IMR-90 (cell line): ENCODE results near the gene GPC4. TPM values are rescaled to one million over a fixed set of nuclear protein-coding genes. Genes with fewer than 3 reads are reported as not detected.

Source experiments
- ATAC-seq: fragments of 200-7000 bp; cut with Tn5 transposase; 2 replicates; pipeline ENCODE4 v1.9.1; 2020; ENCODE audit warnings: low read depth, mild to moderate bottlenecking, moderate library complexity
- BruUV-seq: library from RNA; stranded (reverse); fragments of 400-500 nt; replicated peaks from 2 replicates; lab custom pipeline; 2021; lab: Mats Ljungman, UMichigan
- CTCF ChIA-PET: fragments of 300-600 bp; formaldehyde crosslinking; extraction: SDS; loops from one replicate; lab custom pipeline; 2021; ENCODE audit warnings: antibody characterized with exemption; lab: Yijun Ruan, JAX
- POLR2A ChIA-PET: fragments of 300-600 bp; sonication (Branson Sonifier 250); formaldehyde crosslinking; loops from one replicate; lab custom pipeline; 2022; ENCODE audit warnings: antibody characterized with exemption; ENCODE audit not compliant: unreplicated experiment; lab: Charles Lee
- DNase-seq: peaks from one replicate; pipeline ENCODE4 v3.0.0; 2013
- H2AFZ ChIP-seq: replicated peaks from 2 replicates; pipeline ENCODE3; 2013; ENCODE audit warnings: low read length, mild to moderate bottlenecking; ENCODE audit not compliant: poor library complexity
- H2AK5ac ChIP-seq: 2 replicates; pipeline ENCODE4 v1.6.1; 2013; ENCODE audit warnings: low read depth, low read length, inconsistent platforms
- H2AK9ac ChIP-seq: replicated peaks from 2 replicates; pipeline ENCODE3; 2013; ENCODE audit warnings: mild to moderate bottlenecking, low read depth, low read length, moderate library complexity; ENCODE audit not compliant: poor library complexity
- H2BK120ac ChIP-seq: 2 replicates; pipeline ENCODE4 v1.6.1; 2013; ENCODE audit warnings: low read depth, low read length, inconsistent platforms
- H2BK15ac ChIP-seq: 3 replicates; pipeline ENCODE4 v1.6.1; 2013; ENCODE audit warnings: low read depth, low read length, inconsistent platforms
- H2BK20ac ChIP-seq: 2 replicates; pipeline ENCODE4 v1.6.1; 2013; ENCODE audit warnings: low read depth, mild to moderate bottlenecking, inconsistent platforms, low read length, moderate library complexity
- H2BK5ac ChIP-seq: 2 replicates; pipeline ENCODE4 v1.6.1; 2013; ENCODE audit warnings: mild to moderate bottlenecking, low read depth, low read length, inconsistent platforms; ENCODE audit not compliant: poor library complexity, severe bottlenecking
- H3K14ac ChIP-seq: replicated peaks from 2 replicates; pipeline ENCODE4 v1.6.1; 2013; ENCODE audit warnings: low read depth, low read length, inconsistent platforms
- H3K18ac ChIP-seq: 2 replicates; pipeline ENCODE4 v1.6.1; 2013; ENCODE audit warnings: low read depth, low read length, control low read depth
- H3K23ac ChIP-seq: 2 replicates; pipeline ENCODE4 v1.6.1; 2013; ENCODE audit warnings: low read depth, low read length, inconsistent platforms
- H3K27ac ChIP-seq: 2 replicates; pipeline ENCODE4 v1.5.1; 2013; ENCODE audit warnings: mild to moderate bottlenecking, control low read depth, low read length; ENCODE audit not compliant: insufficient read depth
- H3K27me3 ChIP-seq: 2 replicates; pipeline ENCODE4 v1.6.1; 2013; ENCODE audit warnings: low read length; ENCODE audit not compliant: control insufficient read depth, insufficient read depth
- H3K36me3 ChIP-seq: 2 replicates; pipeline ENCODE4 v1.6.1; 2013; ENCODE audit warnings: low read length, mixed read lengths; ENCODE audit not compliant: control insufficient read depth, insufficient read depth
- H3K4ac ChIP-seq: 2 replicates; pipeline ENCODE4 v1.6.1; 2013; ENCODE audit warnings: low read depth, low read length, inconsistent platforms
- H3K4me1 ChIP-seq: 2 replicates; pipeline ENCODE4 v1.6.1; 2013; ENCODE audit warnings: low read length, mixed read lengths; ENCODE audit not compliant: control insufficient read depth, insufficient read depth
- H3K4me2 ChIP-seq: 2 replicates; pipeline ENCODE4 v1.6.1; 2013; ENCODE audit warnings: low read depth, mild to moderate bottlenecking, control low read depth, low read length, moderate library complexity
- H3K4me3 ChIP-seq: 2 replicates; pipeline ENCODE4 v1.5.1; 2013; ENCODE audit warnings: low read depth, mild to moderate bottlenecking, control low read depth, low read length, moderate library complexity; ENCODE audit not compliant: insufficient read depth
- H3K56ac ChIP-seq: 2 replicates; pipeline ENCODE4 v1.6.1; 2013; ENCODE audit warnings: low read length, inconsistent platforms; ENCODE audit not compliant: insufficient read depth; ENCODE audit errors: extremely low read depth
- H3K79me1 ChIP-seq, 2 experiments: 2 replicates each; pipeline ENCODE4 v1.6.1; 2013; ENCODE audit warnings: low read length in 2 of 2, inconsistent platforms in 1 of 2, low read depth in 1 of 2
- H3K9ac ChIP-seq: 2 replicates; pipeline ENCODE4 v1.6.1; 2013; ENCODE audit warnings: low read depth, low read length, control low read depth
- H3K9me1 ChIP-seq: 2 replicates; pipeline ENCODE4 v1.6.1; 2013; ENCODE audit warnings: low read length, inconsistent platforms; ENCODE audit not compliant: insufficient read depth
- H3K9me3 ChIP-seq: 2 replicates; pipeline ENCODE4 v1.6.1; 2013; ENCODE audit warnings: low read length; ENCODE audit not compliant: control insufficient read depth, insufficient read depth
- H4K20me1 ChIP-seq: 2 replicates; pipeline ENCODE4 v1.6.1; 2013; ENCODE audit warnings: low read length, inconsistent platforms; ENCODE audit not compliant: insufficient read depth
- H4K5ac ChIP-seq: 2 replicates; pipeline ENCODE4 v1.6.1; 2013; ENCODE audit warnings: mild to moderate bottlenecking, low read depth, low read length, control low read depth
- H4K8ac ChIP-seq, 2 experiments: 2 replicates each; pipeline ENCODE4 v1.6.1; 2013; ENCODE audit warnings: low read depth in 2 of 2, low read length in 2 of 2, control low read depth in 1 of 2, inconsistent platforms in 1 of 2
- H4K91ac ChIP-seq: 2 replicates; pipeline ENCODE4 v1.6.1; 2013; ENCODE audit warnings: low read depth, low read length, inconsistent platforms; ENCODE audit not compliant: insufficient read depth
- BHLHE40 ChIP-seq: fragments of 150-350 bp; IDR thresholded peaks from 2 replicates; pipeline ENCODE4 v1.6.1; 2016; ENCODE audit warnings: mild to moderate bottlenecking, low read depth, low read length
- CEBPB ChIP-seq: IDR thresholded peaks from 2 replicates; pipeline ENCODE4 v1.6.1; 2012; ENCODE audit warnings: low read depth, low read length, improper control_type of control experiment
- CHD1 ChIP-seq: IDR thresholded peaks from 2 replicates; pipeline ENCODE4 v1.6.1; 2012; ENCODE audit warnings: low read depth, low read length, improper control_type of control experiment
- FOS ChIP-seq: fragments of 150-350 bp; IDR thresholded peaks from 2 replicates; pipeline ENCODE4 v1.6.1; 2016; ENCODE audit warnings: low read depth, low read length
- MAFK ChIP-seq: IDR thresholded peaks from 2 replicates; pipeline ENCODE4 v1.6.1; 2012; ENCODE audit warnings: low read depth, low read length, improper control_type of control experiment
- MAZ ChIP-seq: IDR thresholded peaks from 2 replicates; pipeline ENCODE4 v1.6.1; 2012; ENCODE audit warnings: low read depth, mild to moderate bottlenecking, low read length, improper control_type of control experiment, moderate library complexity, borderline replicate concordance
- MXI1 ChIP-seq: IDR thresholded peaks from 2 replicates; pipeline ENCODE4 v1.6.1; 2012; ENCODE audit warnings: low read depth, mild to moderate bottlenecking, low read length, moderate library complexity, borderline replicate concordance
- NFE2L2 ChIP-seq: fragments of 150-350 bp; IDR thresholded peaks from 2 replicates; pipeline ENCODE4 v1.6.1; 2016; ENCODE audit warnings: low read depth, mild to moderate bottlenecking, low read length
- POLR2A ChIP-seq: IDR thresholded peaks from 2 replicates; pipeline ENCODE4 v1.6.1; 2012; ENCODE audit warnings: mild to moderate bottlenecking, low read depth, low read length
- RAD21 ChIP-seq: IDR thresholded peaks from 2 replicates; pipeline ENCODE4 v1.6.1; 2012; ENCODE audit warnings: low read length, improper control_type of control experiment
- RCOR1 ChIP-seq: IDR thresholded peaks from 2 replicates; pipeline ENCODE4 v1.6.1; 2012; ENCODE audit warnings: mild to moderate bottlenecking, low read length, improper control_type of control experiment; ENCODE audit not compliant: insufficient replicate concordance
- RFX5 ChIP-seq: IDR thresholded peaks from 2 replicates; pipeline ENCODE4 v1.8.0; 2012; ENCODE audit warnings: low read depth, mild to moderate bottlenecking, low read length, moderate library complexity
- SMC3 ChIP-seq: fragments of 150-350 bp; IDR thresholded peaks from 2 replicates; pipeline ENCODE4 v1.6.1; 2016; ENCODE audit warnings: low read depth, mild to moderate bottlenecking, antibody characterized with exemption, low read length, moderate library complexity
- WGBS, 2 experiments: methylation state at CpG; one replicate each; pipeline versions ENCODE4 v1.1.5 to v1.1.7; 2013; ENCODE audit warnings: missing lambda C conversion rate in 2 of 2; ENCODE audit not compliant: insufficient read length in 1 of 2; ENCODE audit errors: extremely low coverage in 2 of 2; 5-methylcytosine and 5-hydroxymethylcytosine counted together
- dilution Hi-C: fragments of 300-500 bp; cut with HindIII; formaldehyde crosslinking; loops from one replicate; pipeline ENCODE4 v1.14.3; 2018; ENCODE audit warnings: low sequenced_read_pairs; ENCODE audit not compliant: unreplicated experiment
- in situ Hi-C: fragments of 300-500 bp; cut with MboI; formaldehyde crosslinking; loops from 3 replicates; pipeline ENCODE4 v1.14.3; 2019; ENCODE audit warnings: low sequenced_read_pairs, inconsistent platforms, mixed read lengths
- intact Hi-C: fragments of 100-400 bp; cut with micrococcal nuclease; formaldehyde crosslinking; loops from 2 replicates; pipeline ENCODE4 v1.10.0; 2022
- polyA plus RNA-seq, 3 experiments: library from polyadenylated mRNA; depleted of rRNA; stranded (reverse); fragments of >200 nt; gene quantifications; 2 replicates each; pipeline ENCODE4 v1.2.3, GENCODE V29; 2012; ENCODE audit warnings: low replicate concordance in 1 of 3
- total RNA-seq: library from RNA; depleted of rRNA; stranded (reverse); fragments of >200 nt; gene quantifications from 2 replicates; pipeline ENCODE4 v1.2.3, GENCODE V29; 2012
- TF ChIP-seq, protein P1 (sequence below): fragments of 150-350 bp; IDR thresholded peaks from 2 replicates; pipeline ENCODE4 v1.6.1; 2016; ENCODE audit warnings: low read depth, mild to moderate bottlenecking, low read length, moderate library complexity, borderline replicate concordance
- TF ChIP-seq, protein P2 (sequence below): conservative IDR thresholded peaks from 2 replicates; pipeline ENCODE4 v1.5.1; 2012; ENCODE audit warnings: mild to moderate bottlenecking, low read depth, low read length, improper control_type of control experiment
- TF ChIP-seq, protein P3 (sequence below): fragments of 150-350 bp; IDR thresholded peaks from 2 replicates; pipeline ENCODE4 v1.6.1; 2017; ENCODE audit warnings: mild to moderate bottlenecking, antibody characterized with exemption, low read length, low read depth

GPC4 gene
- total and polyA plus RNA-seq, 2 of the 4 experiments (the other 2 are of a cell fraction): 0.54 to 1.6 TPM

DNA sequence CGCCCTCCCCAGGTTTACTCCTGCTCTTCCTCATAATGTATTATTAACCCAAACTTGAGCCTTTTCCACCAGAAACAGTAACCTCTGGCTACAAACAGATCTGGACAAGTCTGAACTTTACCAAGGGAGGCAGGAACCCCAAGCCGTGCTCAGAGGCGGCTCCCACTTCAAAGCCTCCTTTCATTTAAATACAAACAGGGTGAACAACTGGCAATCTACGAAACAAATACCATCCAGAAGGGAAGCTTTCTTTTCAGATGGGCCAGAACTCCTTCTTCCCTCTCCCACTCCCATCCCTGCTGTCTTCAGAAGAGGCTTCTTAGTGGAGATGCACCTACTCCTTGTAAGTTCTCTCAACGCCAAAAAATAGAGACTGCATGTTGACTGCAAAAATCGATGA, 2.1 kb upstream of the GPC4 start:
- no peaks in the 10 kb centered on the region for H3K36me3 ChIP-seq
- no peaks in the 10 kb centered on the region; the same call in 1 of the 2 replicates for H4K20me1 ChIP-seq
- 29% methylated on average over 1 of the region's 6 CpGs; no CpG with 5 or more reads in 1 of the 2 experiments for WGBS, 2 experiments
- H4K5ac ChIP-seq: no peak overlapping the region
- H3K4me2 ChIP-seq: no peak overlapping the region
- H3K79me1 ChIP-seq: no peaks in the 10 kb centered on the region
- H3K23ac ChIP-seq: no peak overlapping the region
- no peak overlapping the region for H4K8ac ChIP-seq
- no peak overlapping the region for H3K27ac ChIP-seq
- no peak overlapping the region for H2BK120ac ChIP-seq
- DNase-seq (no peak), ATAC-seq (no peak)
- H3K9me3 ChIP-seq: no peaks in the 10 kb centered on the region
- H3K18ac ChIP-seq: no peak overlapping the region
- peaks cover 16% of the 10 kb centered on the region for H3K27me3 ChIP-seq
- no peak overlapping the region for H2AK5ac ChIP-seq
- H2BK15ac ChIP-seq: no peak overlapping the region
- no peak overlapping the region for H4K91ac ChIP-seq
- intact Hi-C loops: loop anchor here (10.0 kb wide), 1 partner anchor 247 kb away; no protein-coding TSS in a partner anchor
- H3K14ac ChIP-seq: no peak overlapping the region
- in situ Hi-C loops: no loop called here
- ChIA-PET CTCF (no interaction called here), POLR2A (no interaction called here)
- H3K9ac ChIP-seq: no peak overlapping the region
- no peak for TF ChIP-seq BHLHE40
- no peak for TF ChIP-seq FOS
- TF ChIP-seq SMC3: no peak
- no peak for TF ChIP-seq MAFK
- no peak for TF ChIP-seq RCOR1
- TF ChIP-seq NFE2L2: no peak
- TF ChIP-seq, protein P1, sequence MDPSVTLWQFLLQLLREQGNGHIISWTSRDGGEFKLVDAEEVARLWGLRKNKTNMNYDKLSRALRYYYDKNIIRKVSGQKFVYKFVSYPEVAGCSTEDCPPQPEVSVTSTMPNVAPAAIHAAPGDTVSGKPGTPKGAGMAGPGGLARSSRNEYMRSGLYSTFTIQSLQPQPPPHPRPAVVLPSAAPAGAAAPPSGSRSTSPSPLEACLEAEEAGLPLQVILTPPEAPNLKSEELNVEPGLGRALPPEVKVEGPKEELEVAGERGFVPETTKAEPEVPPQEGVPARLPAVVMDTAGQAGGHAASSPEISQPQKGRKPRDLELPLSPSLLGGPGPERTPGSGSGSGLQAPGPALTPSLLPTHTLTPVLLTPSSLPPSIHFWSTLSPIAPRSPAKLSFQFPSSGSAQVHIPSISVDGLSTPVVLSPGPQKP: no peak
- no peak for TF ChIP-seq MXI1
- no peak for TF ChIP-seq CEBPB
- TF ChIP-seq RFX5: no peak
- TF ChIP-seq RAD21: no peak
- TF ChIP-seq POLR2A: no peak
- TF ChIP-seq CHD1: no peak
- TF ChIP-seq MAZ: no peak
- TF ChIP-seq, protein P2, sequence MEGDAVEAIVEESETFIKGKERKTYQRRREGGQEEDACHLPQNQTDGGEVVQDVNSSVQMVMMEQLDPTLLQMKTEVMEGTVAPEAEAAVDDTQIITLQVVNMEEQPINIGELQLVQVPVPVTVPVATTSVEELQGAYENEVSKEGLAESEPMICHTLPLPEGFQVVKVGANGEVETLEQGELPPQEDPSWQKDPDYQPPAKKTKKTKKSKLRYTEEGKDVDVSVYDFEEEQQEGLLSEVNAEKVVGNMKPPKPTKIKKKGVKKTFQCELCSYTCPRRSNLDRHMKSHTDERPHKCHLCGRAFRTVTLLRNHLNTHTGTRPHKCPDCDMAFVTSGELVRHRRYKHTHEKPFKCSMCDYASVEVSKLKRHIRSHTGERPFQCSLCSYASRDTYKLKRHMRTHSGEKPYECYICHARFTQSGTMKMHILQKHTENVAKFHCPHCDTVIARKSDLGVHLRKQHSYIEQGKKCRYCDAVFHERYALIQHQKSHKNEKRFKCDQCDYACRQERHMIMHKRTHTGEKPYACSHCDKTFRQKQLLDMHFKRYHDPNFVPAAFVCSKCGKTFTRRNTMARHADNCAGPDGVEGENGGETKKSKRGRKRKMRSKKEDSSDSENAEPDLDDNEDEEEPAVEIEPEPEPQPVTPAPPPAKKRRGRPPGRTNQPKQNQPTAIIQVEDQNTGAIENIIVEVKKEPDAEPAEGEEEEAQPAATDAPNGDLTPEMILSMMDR: no peak
- TF ChIP-seq, protein P3, sequence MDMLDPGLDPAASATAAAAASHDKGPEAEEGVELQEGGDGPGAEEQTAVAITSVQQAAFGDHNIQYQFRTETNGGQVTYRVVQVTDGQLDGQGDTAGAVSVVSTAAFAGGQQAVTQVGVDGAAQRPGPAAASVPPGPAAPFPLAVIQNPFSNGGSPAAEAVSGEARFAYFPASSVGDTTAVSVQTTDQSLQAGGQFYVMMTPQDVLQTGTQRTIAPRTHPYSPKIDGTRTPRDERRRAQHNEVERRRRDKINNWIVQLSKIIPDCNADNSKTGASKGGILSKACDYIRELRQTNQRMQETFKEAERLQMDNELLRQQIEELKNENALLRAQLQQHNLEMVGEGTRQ: no peak
- BruUV-seq: no TSS peak
- no peaks in the 10 kb centered on the region for H3K9me1 ChIP-seq
- H2AK9ac ChIP-seq: no peak overlapping the region
- no peak overlapping the region for H3K4me3 ChIP-seq
- H2AFZ ChIP-seq: no peak overlapping the region
- no peaks in the 10 kb centered on the region; the same call in 1 of the 2 replicates for H3K4me1 ChIP-seq
- H3K56ac ChIP-seq: no peak overlapping the region
- H2BK5ac ChIP-seq: no peak overlapping the region
- H2BK20ac ChIP-seq: no peak overlapping the region
- H3K4ac ChIP-seq: no peak overlapping the region
- dilution Hi-C loops: no loop called here
